Measurements from ENCODE around the gene KLHL41. TPM values are rescaled to one million over a fixed set of nuclear protein-coding genes. Genes with fewer than 3 reads are reported as not detected.

The KLHL41 gene
- total RNA-seq = 0.14 and 0.22 TPM in 2 replicates

GRCh38 chr2:169509298-169509885 lies at the start of gene KLHL41:
Gene KLHL41, plus strand, starts transcription at chr2:169509702. Its CDS starts 77 bp downstream, at chr2:169509779.

GRCh38 chr2:169479257-169480078 lies 30.0 kb upstream of the KLHL41 start, which contains the start of gene BBS5:
Gene BBS5, plus strand, starts transcription at chr2:169479494. Its CDS starts 60 bp downstream, at chr2:169479554.

DNA sequence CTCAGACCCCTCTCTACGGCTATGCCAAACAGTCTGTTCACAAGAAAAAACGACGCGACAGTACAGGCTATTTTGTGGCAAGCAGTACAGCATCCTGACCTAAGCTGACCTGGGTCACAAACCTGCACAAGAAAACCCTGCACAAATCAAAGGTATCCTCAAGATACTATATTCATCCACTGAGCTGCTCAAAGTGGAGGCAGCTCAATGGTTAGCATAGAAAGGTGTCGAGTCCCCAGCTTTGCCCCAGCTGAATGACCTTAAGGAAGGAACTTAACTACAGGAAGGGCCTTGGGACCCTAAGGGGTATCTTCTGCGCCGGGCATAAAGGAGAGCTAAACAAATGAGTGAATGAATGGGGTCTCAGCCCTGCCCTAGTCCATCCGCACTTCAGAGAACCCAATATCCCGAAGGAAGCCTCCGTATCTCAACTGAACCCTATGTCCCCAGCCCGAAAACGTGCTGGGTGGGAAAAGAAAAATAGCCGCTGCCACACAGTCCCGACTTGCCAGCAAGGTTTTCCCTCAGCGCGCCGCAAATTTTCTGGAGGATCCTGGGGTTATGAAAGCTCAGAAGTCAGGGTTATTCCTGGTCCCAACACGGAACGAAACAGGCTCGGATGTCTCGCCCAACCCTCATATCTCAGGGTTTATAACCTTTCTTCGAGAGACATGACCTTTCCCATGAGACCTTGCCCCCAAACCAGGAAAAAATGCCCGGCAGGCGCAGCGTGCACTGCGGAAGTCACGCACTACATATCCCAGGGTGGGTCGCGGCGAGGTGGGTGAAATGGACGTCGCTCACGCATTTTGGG lies 63.9 kb downstream of the KLHL41 start, which contains the start of gene FASTKD1:
Gene FASTKD1 (minus strand): TSS at position 706 of the 814 bp plus-strand sequence. CDS start 1,836 bp downstream, outside the sequence.

Other genes with a start within 250 kb of the KLHL41 start
- not detected in 2 replicates for gene LRP2, start 147.2 kb upstream of the KLHL41 start, total RNA-seq
- gene BBS5, start 30.2 kb upstream of the KLHL41 start, total RNA-seq = 4.8 and 9.3 TPM in 2 replicates
- 6.3 and 22.8 TPM in 2 replicates for gene FASTKD1, start 64.2 kb downstream of the KLHL41 start, total RNA-seq
- 15.3 and 23.3 TPM in 2 replicates for gene PPIG, start 74.6 kb downstream of the KLHL41 start, total RNA-seq
- not detected in 2 replicates for gene CFAP210, start 184.7 kb downstream of the KLHL41 start, total RNA-seq
- 1.1 and 1.3 TPM in 2 replicates for gene PHOSPHO2, start 184.8 kb downstream of the KLHL41 start, total RNA-seq
- under 0.01 and 0.57 TPM in 2 replicates for gene KLHL23, start 224.1 kb downstream of the KLHL41 start, total RNA-seq